RWPE2 (cell line): Measurements from ENCODE around the gene ANO6.

Experiments
- ATAC-seq: fragments of 200-7000 bp; cut with Tn5 transposase; 3 replicates; pipeline ENCODE4 v1.9.1; 2021; ENCODE audit warnings: low read depth
- DNase-seq: peaks from one replicate; pipeline ENCODE4 v3.0.0-alpha.2; 2020; ENCODE audit warnings: low spot score
- H3K27ac ChIP-seq: fragments of 450-650 bp; 2 replicates; pipeline ENCODE4 v1.5.1; 2017; ENCODE audit warnings: mild to moderate bottlenecking; ENCODE audit not compliant: poor library complexity, severe bottlenecking
- H3K27me3 ChIP-seq: fragments of 250-450 bp; sonication (Bioruptor Pico); 2 replicates; pipeline ENCODE4 v1.5.1; 2021; ENCODE audit warnings: mild to moderate bottlenecking, moderate library complexity; ENCODE audit not compliant: insufficient read depth, poor library complexity, severe bottlenecking
- H3K36me3 ChIP-seq: fragments of 250-450 bp; sonication (Bioruptor Pico); 2 replicates; pipeline ENCODE4 v1.5.1; 2020; ENCODE audit warnings: low read depth, mild to moderate bottlenecking, moderate library complexity
- H3K4me1 ChIP-seq: fragments of 250-450 bp; sonication (Bioruptor Pico); 2 replicates; pipeline ENCODE4 v1.5.1; 2021; ENCODE audit warnings: mild to moderate bottlenecking, moderate library complexity; ENCODE audit not compliant: insufficient read depth, poor library complexity, severe bottlenecking
- H3K4me3 ChIP-seq: fragments of 250-450 bp; sonication (Bioruptor Pico); 2 replicates; pipeline ENCODE4 v1.5.1; 2021; ENCODE audit warnings: mild to moderate bottlenecking, moderate library complexity; ENCODE audit not compliant: severe bottlenecking
- H3K9me3 ChIP-seq: fragments of 250-450 bp; sonication (Bioruptor Pico); 2 replicates; pipeline ENCODE4 v1.5.1; 2021; ENCODE audit warnings: mild to moderate bottlenecking, moderate library complexity; ENCODE audit not compliant: severe bottlenecking
- CTCF ChIP-seq: fragments of 450-650 bp; IDR thresholded peaks from one replicate; pipeline ENCODE4 v1.5.1; 2017; ENCODE audit warnings: mild to moderate bottlenecking, moderate library complexity; ENCODE audit not compliant: poor library complexity, severe bottlenecking

The ANO6 gene

GRCh38 chr12:45298047-45298446, 82.2 kb downstream of the ANO6 start:
- DNase-seq (no peak), ATAC-seq (no peak)
- Histone ChIP-seq H3K27ac (peak overlapping the region; percentile 60), H3K4me3 (no peak overlapping the region), H3K9me3 (no peaks in the 10 kb centered on the region), H3K36me3 (no peaks in the 10 kb centered on the region), H3K27me3 (no peaks in the 10 kb centered on the region), H3K4me1 (peaks cover 27% of the 10 kb centered on the region)
- TF ChIP-seq CTCF = no peak

- H3K27ac ChIP-seq = peak overlapping the region; percentile 60
- H3K4me1 ChIP-seq = peaks cover 27% of the 10 kb centered on the region
- H3K4me3 ChIP-seq = no peak overlapping the region
- H3K9me3 ChIP-seq = no peaks in the 10 kb centered on the region
- no peaks in the 10 kb centered on the region for H3K27me3 ChIP-seq
- no peak for DNase-seq
- peak; percentile 88 for ATAC-seq
- TF ChIP-seq CTCF = no peak
- H3K36me3 ChIP-seq = peaks cover 3% of the 10 kb centered on the region
These were observed 83.1 kb downstream of the ANO6 start for GRCh38 chr12:45298721-45299692.

GRCh38 chr12:45302621-45303369, 86.9 kb downstream of the ANO6 start:
- H3K27me3 ChIP-seq = no peaks in the 10 kb centered on the region
- H3K4me1 ChIP-seq = peaks cover 27% of the 10 kb centered on the region
- no peak overlapping the region for H3K4me3 ChIP-seq
- ATAC-seq (no peak), DNase-seq (no peak)
- H3K27ac ChIP-seq = no peak overlapping the region
- no peak for TF ChIP-seq CTCF
- H3K36me3 ChIP-seq = peaks cover 5% of the 10 kb centered on the region
- H3K9me3 ChIP-seq = no peaks in the 10 kb centered on the region

GRCh38 chr12:45303945-45304344, 88.0 kb downstream of the ANO6 start:
- ATAC-seq (no peak), DNase-seq (no peak)
- peaks cover 21% of the 10 kb centered on the region for H3K4me1 ChIP-seq
- no peak overlapping the region for H3K4me3 ChIP-seq
- H3K36me3 ChIP-seq = peaks cover 5% of the 10 kb centered on the region
- TF ChIP-seq CTCF = no peak
- no peaks in the 10 kb centered on the region for H3K9me3 ChIP-seq
- H3K27me3 ChIP-seq = no peaks in the 10 kb centered on the region
- H3K27ac ChIP-seq = no peak overlapping the region
